Breast epithelium (tissue), 3 donors: ENCODE results near the gene TMEM145.

Source experiments
- CTCF ChIP-seq, 3 donors: fragments of 450-650 bp; IDR thresholded peaks; one replicate each; pipeline ENCODE4 v1.5.1; 2016 to 2017; ENCODE audit warnings: antibody characterized with exemption in 3 of 3, mild to moderate bottlenecking in 3 of 3, moderate library complexity in 3 of 3
- POLR2A ChIP-seq: fragments of 450-650 bp; IDR thresholded peaks from one replicate; pipeline ENCODE4 v1.6.1; 2016; ENCODE audit warnings: antibody characterized with exemption, mild to moderate bottlenecking, moderate library complexity

DNA sequence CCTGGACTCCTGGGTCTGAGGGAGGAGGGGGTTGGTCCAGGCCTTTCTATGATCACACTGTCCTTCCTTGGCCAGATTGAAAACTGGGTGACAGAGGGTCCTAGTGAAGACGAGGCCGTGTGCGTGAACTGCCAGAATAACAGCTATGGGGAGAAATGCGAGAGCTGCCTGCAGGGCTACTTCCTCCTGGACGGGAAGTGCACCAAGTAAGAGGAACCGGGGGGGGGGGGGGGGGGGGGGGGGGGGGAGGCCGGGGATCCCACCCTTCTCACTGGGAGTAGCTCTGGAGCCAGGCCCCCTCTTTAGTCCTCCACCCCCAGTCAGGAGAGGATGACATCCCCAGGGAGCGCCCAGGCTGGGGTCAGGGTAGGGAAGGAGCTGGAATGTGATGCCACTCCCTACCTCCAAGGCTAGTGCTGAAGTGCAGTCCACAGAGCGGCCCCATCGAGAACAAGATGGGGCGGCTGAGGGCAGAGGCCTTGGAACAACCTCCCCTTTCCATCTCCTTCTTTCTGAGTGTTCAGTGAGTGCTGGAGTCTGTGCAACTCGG, 57.6 kb downstream of the TMEM145 start:
- no peak for TF ChIP-seq CTCF (IDR thresholded peaks at IDR 0.05)
- no peak for TF ChIP-seq POLR2A
